ENCODE results near the gene PRCC. TPM values are rescaled to one million over a fixed set of nuclear protein-coding genes. Genes with fewer than 3 reads are reported as not detected.
A peak's percentile ranks its signal among the peaks of the same experiment; 100 is the strongest.

PRCC gene, protein sequence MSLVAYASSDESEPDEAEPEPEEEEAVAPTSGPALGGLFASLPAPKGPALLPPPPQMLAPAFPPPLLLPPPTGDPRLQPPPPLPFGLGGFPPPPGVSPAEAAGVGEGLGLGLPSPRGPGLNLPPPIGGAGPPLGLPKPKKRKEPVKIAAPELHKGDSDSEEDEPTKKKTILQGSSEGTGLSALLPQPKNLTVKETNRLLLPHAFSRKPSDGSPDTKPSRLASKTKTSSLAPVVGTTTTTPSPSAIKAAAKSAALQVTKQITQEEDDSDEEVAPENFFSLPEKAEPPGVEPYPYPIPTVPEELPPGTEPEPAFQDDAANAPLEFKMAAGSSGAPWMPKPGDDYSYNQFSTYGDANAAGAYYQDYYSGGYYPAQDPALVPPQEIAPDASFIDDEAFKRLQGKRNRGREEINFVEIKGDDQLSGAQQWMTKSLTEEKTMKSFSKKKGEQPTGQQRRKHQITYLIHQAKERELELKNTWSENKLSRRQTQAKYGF
- polyA plus RNA-seq (2013, experiment 1 of 4): 120 TPM
- 111 TPM for polyA plus RNA-seq (2013, experiment 2 of 4)
- 81.7 TPM for polyA plus RNA-seq (2013, experiment 3 of 4)
- 100 TPM for polyA plus RNA-seq (2013, experiment 4 of 4)

- Histone ChIP-seq H3K36me3 (ENCODE audit: control insufficient read depth, insufficient read depth, low read length) (peaks cover 9% of the 10 kb centered on the region), H3K4me1 (ENCODE audit: control insufficient read depth, insufficient read depth, low read length) (peaks cover 9% of the 10 kb centered on the region), H3K27me3 (ENCODE audit: control insufficient read depth, insufficient read depth, low read length, poor library complexity, severe bottlenecking) (no peaks in the 10 kb centered on the region), H3K27ac (ENCODE audit: insufficient read depth, low read depth, low read length, poor library complexity, severe bottlenecking) (peak within 1 kb of the TSS; percentile 45), H3K4me3 (ENCODE audit: insufficient read depth, low read depth, low read length) (peak within 1 kb of the TSS; percentile 60), H3K9me3 (ENCODE audit: control insufficient read depth, low read length) (no peaks in the 10 kb centered on the region)
- 0 to 1% methylated on average over 50 of the region's 50 CpGs for WGBS, 2 experiments
Measured at GRCh38 chr1:156767101-156767878, at the start of gene PRCC. PRCC (plus strand) TSS chr1:156767535; CDS start chr1:156767772, 237 bp downstream.

DNA sequence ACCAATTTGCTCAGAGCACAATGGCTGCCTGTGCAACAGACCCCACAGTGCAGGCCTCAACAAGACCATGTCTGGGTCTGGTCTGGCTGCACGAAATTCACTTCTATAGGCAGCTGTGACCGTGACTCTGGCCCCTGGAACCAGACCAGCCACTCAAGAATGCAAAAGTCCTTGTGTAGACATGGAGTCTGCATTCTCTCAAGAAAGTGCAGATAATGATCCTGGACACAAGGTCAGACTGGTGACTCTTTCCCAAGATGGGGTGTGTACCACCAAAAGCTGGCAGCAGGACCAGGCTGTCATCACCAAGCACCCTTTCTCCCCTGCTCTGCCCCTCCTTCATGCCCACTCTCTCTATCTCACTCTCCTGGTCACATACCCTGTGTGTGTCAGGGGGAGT lies 46.2 kb upstream of the PRCC start:
- no peak overlapping the region for H3K27ac ChIP-seq (ENCODE audit: insufficient read depth, low read depth, low read length, poor library complexity, severe bottlenecking)
- H3K9me3 ChIP-seq (ENCODE audit: control insufficient read depth, low read length): no peaks in the 10 kb centered on the region
- WGBS, 2 experiments: 89 to 97% methylated on average over 2 of the region's 2 CpGs
- H3K27me3 ChIP-seq (ENCODE audit: control insufficient read depth, insufficient read depth, low read length, poor library complexity, severe bottlenecking): no peaks in the 10 kb centered on the region
- peaks cover 8% of the 10 kb centered on the region for H3K4me1 ChIP-seq (ENCODE audit: control insufficient read depth, insufficient read depth, low read length)
- no peak overlapping the region for H3K4me3 ChIP-seq (ENCODE audit: insufficient read depth, low read depth, low read length)
- H3K36me3 ChIP-seq (ENCODE audit: control insufficient read depth, insufficient read depth, low read length): peaks cover 33% of the 10 kb centered on the region

- H3K4me1 ChIP-seq (ENCODE audit: control insufficient read depth, insufficient read depth, low read length): peaks cover 12% of the 10 kb centered on the region
- WGBS, 2 experiments: 89 to 96% methylated on average over 4 of the region's 4 CpGs
- no peak overlapping the region for H3K4me3 ChIP-seq (ENCODE audit: insufficient read depth, low read depth, low read length)
- H3K36me3 ChIP-seq (ENCODE audit: control insufficient read depth, insufficient read depth, low read length): peaks cover 33% of the 10 kb centered on the region
- H3K27me3 ChIP-seq (ENCODE audit: control insufficient read depth, insufficient read depth, low read length, poor library complexity, severe bottlenecking): no peaks in the 10 kb centered on the region
- no peak overlapping the region for H3K27ac ChIP-seq (ENCODE audit: insufficient read depth, low read depth, low read length, poor library complexity, severe bottlenecking)
- H3K9me3 ChIP-seq (ENCODE audit: control insufficient read depth, low read length): no peaks in the 10 kb centered on the region
Measured at GRCh38 chr1:156721535-156721934, 45.8 kb upstream of the PRCC start.

DNA sequence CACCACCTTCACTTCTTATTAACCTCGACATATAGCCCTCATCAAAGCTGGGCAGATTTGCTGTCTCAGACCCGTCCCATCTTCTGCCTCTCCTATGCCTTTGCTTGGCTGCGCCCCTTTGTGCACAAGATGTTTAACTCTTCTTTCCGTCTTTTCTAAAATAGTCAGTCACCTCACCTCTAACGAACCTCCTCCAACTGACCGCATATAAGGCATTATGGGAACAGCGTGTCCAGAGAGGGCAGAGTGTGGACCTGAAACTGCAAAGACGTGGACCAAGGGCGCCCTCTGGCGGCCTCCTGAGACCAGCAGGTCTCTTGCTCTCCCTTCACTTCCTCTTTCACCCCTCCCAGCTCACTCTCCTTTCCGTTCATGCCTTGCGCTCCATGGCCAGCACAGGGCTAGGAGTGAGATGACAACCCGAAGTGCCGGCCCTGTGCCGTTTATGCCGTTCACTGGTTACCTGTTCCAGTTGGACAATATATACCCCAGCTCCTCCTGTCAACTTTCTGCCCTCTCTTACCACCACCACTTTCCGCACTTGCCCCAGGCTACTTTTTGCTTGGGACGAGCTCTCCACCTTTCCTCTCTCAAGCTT lies 41.6 kb upstream of the PRCC start:
- Histone ChIP-seq H3K4me3 (ENCODE audit: insufficient read depth, low read depth, low read length) (peak overlapping the region; percentile 20), H3K27ac (ENCODE audit: insufficient read depth, low read depth, low read length, poor library complexity, severe bottlenecking) (no peak overlapping the region), H3K27me3 (ENCODE audit: control insufficient read depth, insufficient read depth, low read length, poor library complexity, severe bottlenecking) (no peaks in the 10 kb centered on the region), H3K9me3 (ENCODE audit: control insufficient read depth, low read length) (no peaks in the 10 kb centered on the region), H3K36me3 (ENCODE audit: control insufficient read depth, insufficient read depth, low read length) (peaks cover 31% of the 10 kb centered on the region), H3K4me1 (ENCODE audit: control insufficient read depth, insufficient read depth, low read length) (peaks cover 26% of the 10 kb centered on the region)
- 21 to 24% methylated on average over 18 of the region's 18 CpGs for WGBS, 2 experiments

GRCh38 chr1:156726549-156727226 lies 40.6 kb upstream of the PRCC start:
- H3K4me1 ChIP-seq (ENCODE audit: control insufficient read depth, insufficient read depth, low read length): peaks cover 26% of the 10 kb centered on the region
- H3K27me3 ChIP-seq (ENCODE audit: control insufficient read depth, insufficient read depth, low read length, poor library complexity, severe bottlenecking): no peaks in the 10 kb centered on the region
- no peak overlapping the region for H3K27ac ChIP-seq (ENCODE audit: insufficient read depth, low read depth, low read length, poor library complexity, severe bottlenecking)
- peaks cover 22% of the 10 kb centered on the region for H3K36me3 ChIP-seq (ENCODE audit: control insufficient read depth, insufficient read depth, low read length)
- H3K4me3 ChIP-seq (ENCODE audit: insufficient read depth, low read depth, low read length): peak overlapping the region; percentile 100
- H3K9me3 ChIP-seq (ENCODE audit: control insufficient read depth, low read length): no peaks in the 10 kb centered on the region
- WGBS, 2 experiments: 61 to 67% methylated on average over 15 of the region's 15 CpGs

DNA sequence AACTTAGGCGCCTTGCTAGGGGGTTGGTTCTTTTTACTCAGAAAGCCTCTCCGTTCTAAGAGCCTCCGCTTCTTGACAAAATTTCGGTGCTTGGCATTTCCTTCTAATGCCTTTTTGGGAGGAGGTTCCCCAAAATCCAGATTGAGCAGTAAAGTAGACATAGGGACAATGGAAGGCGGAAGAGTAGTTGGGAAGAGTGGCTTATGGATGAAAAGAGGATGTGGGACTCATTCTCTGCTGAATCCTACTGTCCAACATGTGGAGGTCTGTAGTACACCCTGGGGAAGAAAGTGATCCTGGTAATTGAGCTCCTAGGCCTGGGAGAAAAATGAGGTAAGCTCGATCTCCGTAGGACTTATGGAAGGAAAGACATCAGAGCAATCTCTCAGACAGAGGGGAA lies 39.8 kb upstream of the PRCC start:
- Histone ChIP-seq H3K36me3 (ENCODE audit: control insufficient read depth, insufficient read depth, low read length) (peaks cover 22% of the 10 kb centered on the region), H3K4me3 (ENCODE audit: insufficient read depth, low read depth, low read length) (peak overlapping the region; percentile 100), H3K4me1 (ENCODE audit: control insufficient read depth, insufficient read depth, low read length) (peaks cover 26% of the 10 kb centered on the region), H3K27ac (ENCODE audit: insufficient read depth, low read depth, low read length, poor library complexity, severe bottlenecking) (no peak overlapping the region), H3K27me3 (ENCODE audit: control insufficient read depth, insufficient read depth, low read length, poor library complexity, severe bottlenecking) (no peaks in the 10 kb centered on the region), H3K9me3 (ENCODE audit: control insufficient read depth, low read length) (no peaks in the 10 kb centered on the region)
- 67 to 70% methylated on average over 7 of the region's 7 CpGs for WGBS, 2 experiments

- 1% methylated on average over 46 of the region's 46 CpGs for WGBS, 2 experiments
- peak within 1 kb of the TSS; percentile 92 for H3K27ac ChIP-seq (ENCODE audit: insufficient read depth, low read depth, low read length, poor library complexity, severe bottlenecking)
- peaks cover 26% of the 10 kb centered on the region for H3K4me1 ChIP-seq (ENCODE audit: control insufficient read depth, insufficient read depth, low read length)
- H3K9me3 ChIP-seq (ENCODE audit: control insufficient read depth, low read length): no peaks in the 10 kb centered on the region
- peaks cover 16% of the 10 kb centered on the region for H3K36me3 ChIP-seq (ENCODE audit: control insufficient read depth, insufficient read depth, low read length)
- H3K4me3 ChIP-seq (ENCODE audit: insufficient read depth, low read depth, low read length): peak within 1 kb of the TSS; percentile 100
- no peaks in the 10 kb centered on the region for H3K27me3 ChIP-seq (ENCODE audit: control insufficient read depth, insufficient read depth, low read length, poor library complexity, severe bottlenecking)
Measured at GRCh38 chr1:156727926-156728598, 39.3 kb upstream of the PRCC start, which contains the start of gene METTL25B. METTL25B (plus strand) TSS chr1:156728469; CDS start chr1:156729105, 636 bp downstream.

DNA sequence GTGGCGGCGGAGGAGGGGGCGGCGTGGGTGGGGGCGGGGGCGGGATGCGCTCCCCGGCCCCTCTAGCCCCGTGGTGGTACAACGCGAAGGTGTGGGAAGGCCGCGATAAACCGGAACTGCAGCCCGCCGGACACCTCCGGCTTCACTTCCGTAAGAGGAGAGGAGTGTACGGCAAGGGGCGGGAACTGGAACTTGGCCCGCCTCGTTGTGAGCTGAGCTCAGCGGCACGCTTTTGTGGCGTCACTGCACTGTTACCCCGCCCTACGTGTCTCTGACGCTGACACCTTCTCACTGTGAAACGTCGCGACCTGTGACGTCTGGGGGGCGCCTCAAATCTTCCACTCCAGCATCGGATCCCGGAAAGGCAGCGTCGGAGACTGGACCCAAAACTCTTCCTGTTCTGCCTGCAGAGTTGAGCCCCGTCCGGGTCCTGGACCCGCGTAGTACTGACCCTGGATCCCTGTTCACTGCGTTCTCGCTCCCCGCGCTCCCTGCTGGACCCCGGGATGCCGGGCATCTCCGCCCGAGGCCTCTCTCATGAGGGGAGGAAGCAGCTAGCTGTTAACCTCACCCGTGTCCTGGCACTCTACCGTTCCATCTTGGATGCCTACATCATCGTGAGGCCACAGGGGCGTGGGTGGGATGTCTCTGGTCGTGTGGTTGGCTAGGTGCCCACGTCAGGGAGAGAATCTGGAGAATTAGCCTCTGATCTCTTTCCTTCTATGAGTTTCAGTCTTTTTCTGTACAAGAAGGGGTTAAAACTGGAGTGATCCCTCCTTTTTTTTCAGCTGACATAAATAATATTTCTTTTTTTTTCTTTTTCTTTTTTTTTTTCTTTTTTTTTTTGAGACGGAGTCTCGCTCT lies 38.5 kb upstream of the PRCC start, which contains the start of gene ISG20L2:
Gene ISG20L2, minus strand, starts transcription at position 168 of the 864 bp plus-strand sequence. CDS start 1,114 bp downstream, outside the sequence.
- Histone ChIP-seq H3K27ac (ENCODE audit: insufficient read depth, low read depth, low read length, poor library complexity, severe bottlenecking) (peak within 1 kb of the TSS; percentile 92), H3K27me3 (ENCODE audit: control insufficient read depth, insufficient read depth, low read length, poor library complexity, severe bottlenecking) (no peaks in the 10 kb centered on the region), H3K36me3 (ENCODE audit: control insufficient read depth, insufficient read depth, low read length) (peaks cover 9% of the 10 kb centered on the region), H3K4me1 (ENCODE audit: control insufficient read depth, insufficient read depth, low read length) (peaks cover 26% of the 10 kb centered on the region), H3K4me3 (ENCODE audit: insufficient read depth, low read depth, low read length) (peak within 1 kb of the TSS; percentile 100), H3K9me3 (ENCODE audit: control insufficient read depth, low read length) (no peaks in the 10 kb centered on the region)
- 4% methylated on average over 57 of the region's 57 CpGs for WGBS, 2 experiments
